ENCODE data around the gene HIVEP1. TPM values are rescaled to one million over a fixed set of nuclear protein-coding genes. Genes with fewer than 3 reads are reported as not detected.

HIVEP1 gene
- polyA plus RNA-seq, 1 donor = 21.2 TPM

DNA sequence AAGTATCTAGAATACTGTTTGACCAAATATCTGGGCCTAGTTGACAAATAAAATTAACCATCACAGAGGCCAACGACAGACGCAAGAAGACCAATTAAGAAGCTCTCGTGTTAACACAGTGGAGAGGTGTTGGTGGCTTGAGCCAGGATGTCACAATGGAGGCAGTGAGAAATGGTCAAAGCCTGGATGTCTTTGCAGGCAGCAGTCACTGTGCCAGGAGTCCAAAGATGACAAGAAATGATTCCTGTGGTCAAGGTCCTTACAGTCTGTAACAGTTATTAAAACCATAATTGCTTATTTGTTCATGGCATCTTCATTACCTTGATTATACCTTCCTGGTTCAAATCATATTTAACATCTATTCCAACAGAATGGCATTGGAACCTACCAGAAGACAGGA is 186.7 kb downstream of the HIVEP1 start:
- DNase-seq = no peak

DNA sequence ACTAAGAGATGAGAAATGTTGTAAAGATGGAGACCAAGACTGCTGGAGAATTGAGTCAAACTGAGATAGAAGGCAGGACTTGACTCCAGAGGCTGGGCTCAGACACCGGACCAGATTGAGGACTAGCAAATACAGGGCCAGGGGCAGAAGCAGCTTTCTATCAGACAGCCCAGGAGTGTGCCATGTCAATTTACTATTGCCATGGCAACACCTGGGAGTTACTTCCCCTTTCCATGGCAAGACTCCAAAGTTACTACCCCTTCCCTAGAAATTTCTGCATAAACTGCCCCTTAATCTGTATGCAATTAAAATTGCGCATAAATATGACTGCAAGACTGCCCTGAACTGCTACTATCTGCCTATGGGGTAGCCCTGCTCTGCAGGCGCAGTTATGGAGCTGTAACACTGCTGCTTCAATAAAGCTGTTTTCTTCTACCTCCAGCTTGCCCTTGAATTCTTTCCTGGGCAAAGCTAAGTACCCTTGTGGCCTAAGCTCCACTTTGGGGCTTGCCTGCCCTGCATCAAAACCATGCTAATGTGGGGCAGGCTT is 188.0 kb downstream of the HIVEP1 start:
- DNase-seq = no peak

DNA sequence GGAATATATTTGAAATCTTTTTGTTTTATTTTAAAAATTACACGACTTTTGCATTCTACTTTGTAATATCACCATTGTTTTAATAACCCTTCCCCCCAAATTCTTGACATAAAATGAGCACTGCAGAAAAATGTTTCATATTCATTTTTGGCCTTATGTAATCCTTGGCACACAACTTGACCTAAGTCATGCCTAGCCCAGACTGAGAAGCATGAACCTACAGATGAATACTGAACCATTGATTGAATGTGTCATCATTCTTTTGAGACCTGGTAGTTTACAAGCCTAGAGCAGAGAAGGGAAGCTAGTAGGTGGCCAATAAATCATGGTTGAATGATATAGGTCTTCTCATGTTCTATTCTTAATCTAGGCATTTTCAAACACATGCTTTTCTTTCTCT is 188.6 kb downstream of the HIVEP1 start:
- no peak for DNase-seq

DNA sequence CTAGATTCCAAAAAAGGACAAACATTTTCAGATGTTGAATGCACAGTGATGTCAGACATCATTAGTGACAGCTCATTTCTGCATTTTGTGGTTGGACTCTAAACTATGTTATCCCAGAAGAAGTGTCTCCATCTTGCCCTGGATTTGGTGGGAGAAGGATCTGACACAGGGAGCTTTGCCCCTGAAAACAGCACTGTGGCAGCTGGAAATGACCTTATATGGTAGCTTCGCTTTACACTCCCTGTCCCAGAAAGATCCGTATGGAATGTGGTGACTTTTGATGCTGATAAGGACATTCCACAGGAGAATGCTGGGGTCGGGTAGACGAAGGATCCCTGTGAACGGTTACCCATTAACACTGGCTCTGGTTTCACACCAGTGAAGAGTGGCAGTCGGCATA is 190.9 kb downstream of the HIVEP1 start:
- DNase-seq = no peak

DNA sequence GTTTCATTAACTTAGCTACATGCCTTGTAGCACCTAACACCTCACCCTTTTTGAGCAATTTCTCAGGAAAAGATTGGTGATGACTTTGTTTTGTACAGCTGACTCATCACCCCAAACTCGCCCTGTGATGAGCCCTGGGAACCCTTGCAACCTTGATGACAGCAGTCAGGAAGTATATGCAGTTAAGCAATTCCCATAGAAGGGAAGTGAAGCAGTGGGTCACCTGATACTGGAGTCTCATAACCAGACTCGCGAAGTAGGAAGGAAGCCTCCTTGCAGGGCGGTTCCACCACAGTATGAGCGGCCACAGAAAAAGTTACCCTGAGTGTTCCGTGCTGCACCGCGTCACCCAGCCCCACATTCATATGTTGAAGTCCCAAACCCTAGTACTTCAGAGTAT is 196.1 kb downstream of the HIVEP1 start:
- no peak for DNase-seq

DNA sequence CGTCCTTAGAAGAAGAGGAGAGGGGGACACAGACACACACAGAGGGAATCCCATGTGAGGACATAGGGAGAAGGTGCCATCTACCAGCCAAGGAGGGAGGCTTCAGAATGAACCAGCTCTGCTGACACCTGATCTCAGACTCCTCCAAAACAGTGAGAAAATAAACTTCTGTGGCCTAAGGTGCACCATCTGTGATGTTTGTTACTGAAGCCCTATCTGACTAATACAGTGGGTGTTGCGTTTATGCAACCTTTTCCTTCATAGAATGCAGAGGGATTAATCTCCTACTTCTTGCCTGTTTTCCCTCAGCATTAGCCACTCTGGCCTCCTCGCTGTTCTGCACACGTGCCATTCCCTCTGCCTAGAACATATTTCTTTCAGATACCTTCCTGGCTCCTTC is 196.6 kb downstream of the HIVEP1 start:
- DNase-seq = no peak

Other genes with a start within 250 kb of the HIVEP1 start
- 0.49 TPM for gene ADTRP, start 233.5 kb upstream of the HIVEP1 start, polyA plus RNA-seq (ENCODE audit: insufficient read length)

All from hindlimb muscle (tissue), 1 donor.